Measurements from ENCODE around the gene SUDS3. TPM values are rescaled to one million over a fixed set of nuclear protein-coding genes. Genes with fewer than 3 reads are reported as not detected.

The SUDS3 gene
- total RNA-seq, 1 experiment from 2014 or later, result 62.8 TPM

DNA sequence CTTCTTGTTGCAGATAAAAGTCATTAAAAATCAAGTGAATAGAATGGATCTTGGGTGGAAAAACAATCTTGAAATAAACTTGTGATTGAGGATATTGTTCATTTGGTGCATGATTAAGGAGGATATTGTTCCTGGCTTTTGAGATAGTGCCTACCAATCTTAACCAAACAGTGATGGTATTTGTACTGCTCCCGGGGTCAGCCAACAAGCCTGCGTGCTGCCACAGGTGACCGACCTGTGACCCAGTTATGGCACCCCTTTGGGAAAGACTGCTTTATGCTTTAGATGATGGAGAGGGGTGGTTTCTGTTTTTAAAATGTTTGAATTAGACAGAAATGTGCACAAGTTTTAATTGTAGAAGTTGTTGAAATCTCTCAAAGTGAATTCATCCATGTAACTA is 41.6 kb downstream of the SUDS3 start:
- CTCF ChIA-PET, result no interaction called here
- no peaks in the 10 kb centered on the region for H3K9me2 ChIP-seq (replicated peaks; ENCODE audit: low read length)
- H3K36me3 ChIP-seq (ENCODE audit: low read depth, low read length), result peaks cover 36% of the 10 kb centered on the region
- intact Hi-C loops (cut with micrococcal nuclease), result no loop called here
- H3K9ac ChIP-seq (ENCODE audit: low read length), result no peak overlapping the region
- no peak overlapping the region for H3K27ac ChIP-seq (ENCODE audit: low read length)
- no peak overlapping the region for H2AFZ ChIP-seq (ENCODE audit: low read length)
- H3F3A ChIP-seq (ENCODE audit: low read length, unreplicated experiment), result no peaks in the 10 kb centered on the region
- no peaks in the 10 kb centered on the region for H3K27me3 ChIP-seq (ENCODE audit: low read length)
- TF ChIP-seq, protein P1, sequence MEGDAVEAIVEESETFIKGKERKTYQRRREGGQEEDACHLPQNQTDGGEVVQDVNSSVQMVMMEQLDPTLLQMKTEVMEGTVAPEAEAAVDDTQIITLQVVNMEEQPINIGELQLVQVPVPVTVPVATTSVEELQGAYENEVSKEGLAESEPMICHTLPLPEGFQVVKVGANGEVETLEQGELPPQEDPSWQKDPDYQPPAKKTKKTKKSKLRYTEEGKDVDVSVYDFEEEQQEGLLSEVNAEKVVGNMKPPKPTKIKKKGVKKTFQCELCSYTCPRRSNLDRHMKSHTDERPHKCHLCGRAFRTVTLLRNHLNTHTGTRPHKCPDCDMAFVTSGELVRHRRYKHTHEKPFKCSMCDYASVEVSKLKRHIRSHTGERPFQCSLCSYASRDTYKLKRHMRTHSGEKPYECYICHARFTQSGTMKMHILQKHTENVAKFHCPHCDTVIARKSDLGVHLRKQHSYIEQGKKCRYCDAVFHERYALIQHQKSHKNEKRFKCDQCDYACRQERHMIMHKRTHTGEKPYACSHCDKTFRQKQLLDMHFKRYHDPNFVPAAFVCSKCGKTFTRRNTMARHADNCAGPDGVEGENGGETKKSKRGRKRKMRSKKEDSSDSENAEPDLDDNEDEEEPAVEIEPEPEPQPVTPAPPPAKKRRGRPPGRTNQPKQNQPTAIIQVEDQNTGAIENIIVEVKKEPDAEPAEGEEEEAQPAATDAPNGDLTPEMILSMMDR (conservative IDR thresholded peaks at IDR 0.05; ENCODE audit: low read depth, low read length), result no peak
- TF ChIP-seq EZH2 (IDR thresholded peaks at IDR 0.05; ENCODE audit: low read length, unreplicated experiment), result no peak
- TF ChIP-seq EZH2phosphoT487 (IDR thresholded peaks at IDR 0.05; ENCODE audit: borderline replicate concordance, low read length), result no peak
- POLR2A ChIA-PET (ENCODE audit: unreplicated experiment), result interaction anchor here (0.6 kb wide), 2 partner anchors 18 to 666 kb away, joined by 3 read pairs; no protein-coding TSS in a partner anchor
- no peaks in the 10 kb centered on the region for H3K9me3 ChIP-seq (ENCODE audit: low read length)
- DNase-seq (no peak), ATAC-seq (no peak)
- peak overlapping the region; percentile 0; the same call in 1 of the 2 replicates for H3K4me2 ChIP-seq (ENCODE audit: low read length)
- H3K4me3 ChIP-seq (ENCODE audit: low read length), result no peak overlapping the region
- H3K4me1 ChIP-seq (ENCODE audit: insufficient read depth, low read length), result peaks cover 23% of the 10 kb centered on the region
- no TSS peak for BruUV-seq (replicated peaks)
- no peaks in the 10 kb centered on the region for H4K20me1 ChIP-seq (ENCODE audit: low read length)
- no peaks in the 10 kb centered on the region for H3K79me2 ChIP-seq (ENCODE audit: low read length)

DNA sequence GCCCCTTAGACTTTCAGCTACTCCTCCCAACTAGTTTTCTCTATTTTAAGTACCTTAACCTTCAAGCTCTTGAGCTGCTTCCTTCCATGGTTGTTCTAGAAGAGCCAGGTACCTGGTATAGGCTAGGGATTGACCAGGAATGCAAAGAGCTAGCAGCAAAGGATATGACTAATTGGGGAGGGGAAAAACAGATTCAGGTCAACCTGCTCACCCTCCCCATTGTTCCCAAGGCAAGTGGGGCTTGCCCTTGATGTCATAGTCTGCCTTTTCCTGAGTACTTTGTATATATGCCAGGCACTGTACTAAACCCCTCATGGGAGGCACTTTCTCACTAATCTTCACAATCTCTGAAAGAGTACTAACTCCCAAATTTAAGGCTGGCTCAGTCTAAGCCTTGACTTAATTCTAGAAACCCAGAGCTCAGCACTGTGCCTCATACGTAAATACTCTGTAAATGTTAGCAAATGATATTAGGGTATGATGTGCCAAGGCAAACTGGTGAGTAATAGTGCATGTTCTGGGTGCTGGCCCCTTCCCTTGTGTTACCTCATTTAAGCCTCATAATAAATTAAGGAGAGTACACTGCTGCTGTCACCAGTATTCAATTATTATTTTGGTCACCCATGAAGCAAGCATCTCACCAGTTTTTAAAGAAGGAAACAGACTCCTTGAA is 42.2 kb downstream of the SUDS3 start:
- Histone ChIP-seq H2AFZ (ENCODE audit: low read length) (no peak overlapping the region), H3K79me2 (ENCODE audit: low read length) (no peaks in the 10 kb centered on the region), H4K20me1 (ENCODE audit: low read length) (no peaks in the 10 kb centered on the region), H3K4me1 (ENCODE audit: insufficient read depth, low read length) (peaks cover 26% of the 10 kb centered on the region), H3F3A (ENCODE audit: low read length, unreplicated experiment) (no peaks in the 10 kb centered on the region), H3K36me3 (ENCODE audit: low read depth, low read length) (peaks cover 31% of the 10 kb centered on the region), H3K4me2 (ENCODE audit: low read length) (peak overlapping the region; percentile 0; the same call in 1 of the 2 replicates), H3K9me3 (ENCODE audit: low read length) (no peaks in the 10 kb centered on the region), H3K9ac (ENCODE audit: low read length) (no peak overlapping the region), H3K4me3 (ENCODE audit: low read length) (no peak overlapping the region), H3K9me2 (replicated peaks; ENCODE audit: low read length) (no peaks in the 10 kb centered on the region), H3K27ac (ENCODE audit: low read length) (peak overlapping the region; percentile 6; the same call in 1 of the 2 replicates), H3K27me3 (ENCODE audit: low read length) (no peaks in the 10 kb centered on the region)
- peak; percentile 61 for DNase-seq
- ChIA-PET CTCF (no interaction called here), POLR2A (ENCODE audit: unreplicated experiment) (interaction anchor here (0.6 kb wide), 2 partner anchors 17 to 665 kb away, joined by 3 read pairs; no protein-coding TSS in a partner anchor)
- BruUV-seq (replicated peaks), result no TSS peak
- intact Hi-C loops (cut with micrococcal nuclease), result no loop called here
- TF ChIP-seq EZH2 (IDR thresholded peaks at IDR 0.05; ENCODE audit: low read length, unreplicated experiment) (no peak), EZH2phosphoT487 (IDR thresholded peaks at IDR 0.05; ENCODE audit: borderline replicate concordance, low read length) (no peak)
- TF ChIP-seq, protein P1 (conservative IDR thresholded peaks at IDR 0.05; ENCODE audit: low read depth, low read length), result no peak
- ATAC-seq, result peak; percentile 59

DNA sequence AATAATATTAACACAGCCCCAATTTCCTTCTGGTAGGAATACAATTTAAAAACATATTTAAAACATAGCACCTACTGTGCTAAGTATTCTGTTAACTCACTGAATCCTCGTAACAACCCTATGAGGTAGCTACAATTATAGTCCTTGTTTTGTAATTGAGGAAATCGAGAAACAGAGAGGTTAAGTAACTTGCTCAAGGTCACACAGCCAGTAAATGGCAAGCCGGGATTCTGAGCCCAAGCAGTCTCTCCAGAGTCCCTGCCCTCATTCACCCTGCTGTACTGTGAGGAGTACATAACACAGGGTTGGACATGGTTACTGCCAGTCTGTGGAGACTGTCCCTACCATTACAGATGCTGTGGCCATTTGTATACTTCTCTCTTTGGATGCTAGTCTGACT is 44.3 kb downstream of the SUDS3 start:
- POLR2A ChIA-PET (ENCODE audit: unreplicated experiment), result no interaction called here
- Histone ChIP-seq H3K36me3 (ENCODE audit: low read depth, low read length) (peaks cover 19% of the 10 kb centered on the region), H3K4me3 (ENCODE audit: low read length) (no peak overlapping the region), H3K4me2 (ENCODE audit: low read length) (no peak overlapping the region), H3K27me3 (ENCODE audit: low read length) (no peaks in the 10 kb centered on the region), H4K20me1 (ENCODE audit: low read length) (no peaks in the 10 kb centered on the region), H3K9me3 (ENCODE audit: low read length) (no peaks in the 10 kb centered on the region), H3K4me1 (ENCODE audit: insufficient read depth, low read length) (peaks cover 32% of the 10 kb centered on the region), H3K27ac (ENCODE audit: low read length) (no peak overlapping the region), H2AFZ (ENCODE audit: low read length) (no peak overlapping the region), H3K9me2 (replicated peaks; ENCODE audit: low read length) (no peaks in the 10 kb centered on the region), H3F3A (ENCODE audit: low read length, unreplicated experiment) (no peaks in the 10 kb centered on the region), H3K79me2 (ENCODE audit: low read length) (no peaks in the 10 kb centered on the region), H3K9ac (ENCODE audit: low read length) (no peak overlapping the region)
- DNase-seq (no peak), ATAC-seq (no peak)
- no TSS peak for BruUV-seq (replicated peaks)
- TF ChIP-seq, protein P1 (conservative IDR thresholded peaks at IDR 0.05; ENCODE audit: low read depth, low read length), result no peak
- no peak for TF ChIP-seq EZH2 (IDR thresholded peaks at IDR 0.05; ENCODE audit: low read length, unreplicated experiment)
- TF ChIP-seq EZH2phosphoT487 (IDR thresholded peaks at IDR 0.05; ENCODE audit: borderline replicate concordance, low read length), result no peak
- intact Hi-C loops (cut with micrococcal nuclease), result no loop called here
- CTCF ChIA-PET, result no interaction called here
